Neural cell (in vitro differentiated cells): ENCODE data around the gene DNMT3L. TPM values are rescaled to one million over a fixed set of nuclear protein-coding genes. Genes with fewer than 3 reads are reported as not detected.

Experiments
- H2AFZ ChIP-seq: fragments of 200-600, 300-800 bp; sonication (generic), shearing (Covaris generic); 2 replicates; pipeline ENCODE4 v1.6.0; 2014; ENCODE audit warnings: low read depth, mild to moderate bottlenecking, antibody characterized with exemption, low read length, moderate library complexity
- H3F3A ChIP-seq: fragments of 200-600 bp; shearing (Covaris generic); 2 replicates; pipeline ENCODE4 v1.6.1; 2016; ENCODE audit warnings: mild to moderate bottlenecking, moderate library complexity, mixed read lengths, antibody characterized with exemption, low read length; ENCODE audit not compliant: insufficient read depth, poor library complexity, severe bottlenecking
- H3K27ac ChIP-seq: fragments of 200-600, 300-800 bp; sonication (generic), shearing (Covaris generic); 2 replicates; pipeline ENCODE4 v1.5.1; 2014; ENCODE audit warnings: mild to moderate bottlenecking, low read length, moderate library complexity
- H3K27me3 ChIP-seq: fragments of 300-800, 200-600 bp; sonication (generic), shearing (Covaris generic); 2 replicates; pipeline ENCODE4 v1.6.0; 2014; ENCODE audit warnings: mild to moderate bottlenecking, low read depth, low read length, moderate library complexity; ENCODE audit not compliant: insufficient read depth
- H3K36me3 ChIP-seq: fragments of 300-800, 200-600 bp; sonication (generic), shearing (Covaris generic); 2 replicates; pipeline ENCODE4 v1.5.1; 2014; ENCODE audit warnings: mild to moderate bottlenecking, antibody characterized with exemption, low read length, moderate library complexity; ENCODE audit not compliant: insufficient read depth
- H3K4me2 ChIP-seq: fragments of 300-800, 200-600 bp; sonication (generic), shearing (Covaris generic); 2 replicates; pipeline ENCODE4 v1.6.0; 2014; ENCODE audit warnings: mild to moderate bottlenecking, low read length
- H3K4me3 ChIP-seq: fragments of 300-800, 200-600 bp; sonication (generic), shearing (Covaris generic); 2 replicates; pipeline ENCODE4 v1.5.1; 2014; ENCODE audit warnings: mild to moderate bottlenecking, low read length, moderate library complexity
- H3K79me2 ChIP-seq: fragments of 200-600 bp; shearing (Covaris generic); replicated peaks from 2 replicates; pipeline ENCODE4 v1.6.0; 2014; ENCODE audit warnings: mild to moderate bottlenecking, low read length, moderate library complexity; ENCODE audit not compliant: insufficient read depth
- H3K9ac ChIP-seq: fragments of 300-800, 200-600 bp; sonication (generic), shearing (Covaris generic); 2 replicates; pipeline ENCODE4 v1.6.1; 2016; ENCODE audit warnings: mild to moderate bottlenecking, low read length, mixed read lengths
- H3K9me2 ChIP-seq: fragments of 200-600 bp; shearing (Covaris generic); 2 replicates; pipeline ENCODE4 v1.6.1; 2016; ENCODE audit warnings: mild to moderate bottlenecking, low read length, mixed read lengths; ENCODE audit not compliant: insufficient read depth
- H3K9me3 ChIP-seq: fragments of 200-600, 300-800 bp; sonication (generic), shearing (Covaris generic); 2 replicates; pipeline ENCODE4 v1.6.1; 2016; ENCODE audit warnings: mild to moderate bottlenecking, mixed run types, low read length, moderate library complexity, mixed read lengths
- H4K20me1 ChIP-seq: fragments of 200-600 bp; shearing (Covaris generic); 2 replicates; pipeline ENCODE4 v1.6.1; 2016; ENCODE audit warnings: mild to moderate bottlenecking, mixed run types; ENCODE audit not compliant: insufficient read depth
- CTCF ChIP-seq: fragments of 450-650 bp; IDR thresholded peaks from 2 replicates; pipeline ENCODE4 v1.5.1; 2014; ENCODE audit warnings: antibody characterized with exemption, mild to moderate bottlenecking, moderate library complexity; ENCODE audit not compliant: poor library complexity, severe bottlenecking
- EP300 ChIP-seq: fragments of 450-650 bp; conservative IDR thresholded peaks from 2 replicates; pipeline ENCODE4 v1.6.1; 2014; ENCODE audit warnings: antibody characterized with exemption, mild to moderate bottlenecking, moderate library complexity; ENCODE audit not compliant: poor library complexity, severe bottlenecking
- EZH2 ChIP-seq: fragments of 200-600, 300-800 bp; shearing (Covaris generic), sonication (generic); IDR thresholded peaks from 2 replicates; pipeline ENCODE4 v1.6.1; 2014; ENCODE audit warnings: antibody characterized with exemption, low read length, borderline replicate concordance, mild to moderate bottlenecking; ENCODE audit not compliant: insufficient read depth, poor library complexity, severe bottlenecking
- MXI1 ChIP-seq: fragments of 450-650 bp; conservative IDR thresholded peaks from 2 replicates; pipeline ENCODE4 v1.6.1; 2014; ENCODE audit warnings: antibody characterized with exemption, mild to moderate bottlenecking; ENCODE audit not compliant: poor library complexity, severe bottlenecking
- POLR2AphosphoS5 ChIP-seq: IDR thresholded peaks from 2 replicates; pipeline ENCODE4 v1.6.1; 2012
- RAD21 ChIP-seq: fragments of 450-650 bp; conservative IDR thresholded peaks from 2 replicates; pipeline ENCODE4 v1.6.1; 2014; ENCODE audit warnings: antibody characterized with exemption, mild to moderate bottlenecking, moderate library complexity
- REST ChIP-seq: IDR thresholded peaks from 2 replicates; pipeline ENCODE4 v1.6.1; 2012; ENCODE audit warnings: borderline replicate concordance
- SMC3 ChIP-seq: fragments of 450-650 bp; conservative IDR thresholded peaks from 2 replicates; pipeline ENCODE4 v1.6.1; 2014; ENCODE audit warnings: antibody characterized with exemption, mild to moderate bottlenecking, moderate library complexity; ENCODE audit not compliant: poor library complexity
- TAF1 ChIP-seq: IDR thresholded peaks from 2 replicates; pipeline ENCODE4 v1.6.1; 2012; ENCODE audit warnings: low read depth
- polyA plus RNA-seq: library from polyadenylated mRNA; depleted of rRNA; stranded (reverse); fragments of >200 nt; gene quantifications from 2 replicates; pipeline ENCODE4 v1.2.3, GENCODE V29; 2014

Gene DNMT3L
- polyA plus RNA-seq, 1 donor from 2014 or later = not detected

- Histone ChIP-seq H2AFZ (peak overlapping the region; percentile 25), H3K27ac (no peak overlapping the region), H3K4me2 (peak overlapping the region; percentile 39)
Observed at GRCh38 chr21:44299085-44299457, 37.4 kb upstream of the DNMT3L start.

GRCh38 chr21:44298301-44298700 is 36.6 kb upstream of the DNMT3L start:
- Histone ChIP-seq H3K4me3 (no peak overlapping the region), H3K27ac (no peak overlapping the region), H4K20me1 (no peaks in the 10 kb centered on the region), H3F3A (no peaks in the 10 kb centered on the region), H3K9ac (no peak overlapping the region), H3K9me3 (no peaks in the 10 kb centered on the region), H3K36me3 (no peaks in the 10 kb centered on the region), H3K79me2 (no peaks in the 10 kb centered on the region), H3K9me2 (no peaks in the 10 kb centered on the region), H2AFZ (no peak overlapping the region), H3K27me3 (no peaks in the 10 kb centered on the region), H3K4me2 (no peak overlapping the region)
- TF ChIP-seq TAF1 = no peak

More at GRCh38 chr21:44299085-44299457, 37.4 kb upstream of the DNMT3L start:
- H3K79me2 ChIP-seq = no peaks in the 10 kb centered on the region
- H3K36me3 ChIP-seq = no peaks in the 10 kb centered on the region
- H3K9me2 ChIP-seq = no peaks in the 10 kb centered on the region
- TF ChIP-seq MXI1 = no peak
- no peak for TF ChIP-seq POLR2AphosphoS5
- no peak for TF ChIP-seq TAF1
- no peak for TF ChIP-seq EP300
- no peak for TF ChIP-seq REST
- TF ChIP-seq SMC3 = no peak
- no peak for TF ChIP-seq RAD21
- TF ChIP-seq CTCF = no peak
- TF ChIP-seq EZH2 = no peak
- peak overlapping the region; percentile 68 for H3K9ac ChIP-seq
- H4K20me1 ChIP-seq = no peaks in the 10 kb centered on the region
- H3K27me3 ChIP-seq = no peaks in the 10 kb centered on the region
- no peaks in the 10 kb centered on the region for H3K9me3 ChIP-seq
- peak overlapping the region; percentile 78 for H3K4me3 ChIP-seq
- no peaks in the 10 kb centered on the region for H3F3A ChIP-seq
